Jurkat, Clone E6-1 (cell line): Measurements from ENCODE around the gene NDRG3.
"Not testable (repeated sequence)": the region's sequence is repeated elsewhere in the genome, so short reads cannot be mapped to it uniquely, and the experiment has no call there.

Experiments
- DNase-seq: peaks from one replicate; pipeline ENCODE4 v3.0.0-alpha.2; 2011; ENCODE audit warnings: low read depth, low spot score
- H3K4me3 ChIP-seq: 2 replicates; pipeline ENCODE4 v1.5.1; 2011; ENCODE audit warnings: mild to moderate bottlenecking, low read length, control low read depth, moderate library complexity

The NDRG3 gene

GRCh38 chr20:36717021-36717420, 28.9 kb downstream of the NDRG3 start:
- no peak overlapping the region for H3K4me3 ChIP-seq
- no peak for DNase-seq

GRCh38 chr20:36712775-36713174, 33.1 kb downstream of the NDRG3 start:
- no peak overlapping the region for H3K4me3 ChIP-seq
- no peak for DNase-seq

GRCh38 chr20:36709126-36709525, 36.8 kb downstream of the NDRG3 start:
- DNase-seq = no peak
- H3K4me3 ChIP-seq = no peak overlapping the region

GRCh38 chr20:36703530-36703929, 42.4 kb downstream of the NDRG3 start:
- DNase-seq = no peak
- no peak overlapping the region for H3K4me3 ChIP-seq

GRCh38 chr20:36700438-36700837, 45.5 kb downstream of the NDRG3 start:
- no peak overlapping the region for H3K4me3 ChIP-seq
- DNase-seq = no peak

GRCh38 chr20:36695467-36695866, 50.4 kb downstream of the NDRG3 start:
- DNase-seq, H3K4me3 ChIP-seq: not testable (repeated sequence)

- H3K4me3 ChIP-seq = no peak overlapping the region
- no peak for DNase-seq
Observed at GRCh38 chr20:36688630-36689029, 57.3 kb downstream of the NDRG3 start.

GRCh38 chr20:36687850-36688249, 58.0 kb downstream of the NDRG3 start:
- DNase-seq = no peak

GRCh38 chr20:36686944-36687343, 58.9 kb downstream of the NDRG3 start:
- H3K4me3 ChIP-seq = no peak overlapping the region
- DNase-seq = no peak

More at GRCh38 chr20:36687850-36688249, 58.0 kb downstream of the NDRG3 start:
- no peak overlapping the region for H3K4me3 ChIP-seq

- no peak for DNase-seq
- no peak overlapping the region for H3K4me3 ChIP-seq
Observed at GRCh38 chr20:36686504-36686903, 59.4 kb downstream of the NDRG3 start.

- DNase-seq = peak; percentile 54
- H3K4me3 ChIP-seq = no peak overlapping the region
Observed at GRCh38 chr20:36684747-36685146, 61.1 kb downstream of the NDRG3 start.

- no peak for DNase-seq
- no peak overlapping the region for H3K4me3 ChIP-seq
Observed at GRCh38 chr20:36682311-36682710, 63.6 kb downstream of the NDRG3 start.

GRCh38 chr20:36677422-36677771, 68.5 kb downstream of the NDRG3 start:
- no peak for DNase-seq
- H3K4me3 ChIP-seq = no peak overlapping the region

- DNase-seq = no peak
- H3K4me3 ChIP-seq = no peak overlapping the region
Observed at GRCh38 chr20:36676701-36677421, 69.0 kb downstream of the NDRG3 start.

- DNase-seq, H3K4me3 ChIP-seq: not testable (repeated sequence)
Observed at GRCh38 chr20:36675545-36675944, 70.3 kb downstream of the NDRG3 start.

GRCh38 chr20:36672991-36673390, 72.9 kb downstream of the NDRG3 start:
- no peak for DNase-seq
- H3K4me3 ChIP-seq = no peak overlapping the region

- no peak for DNase-seq
- no peak overlapping the region for H3K4me3 ChIP-seq
Observed at GRCh38 chr20:36670665-36671357, 75.1 kb downstream of the NDRG3 start.

GRCh38 chr20:36666181-36666740, 79.6 kb downstream of the NDRG3 start:
- no peak for DNase-seq
- no peak overlapping the region for H3K4me3 ChIP-seq

GRCh38 chr20:36663031-36663430, 82.9 kb downstream of the NDRG3 start:
- DNase-seq = no peak

GRCh38 chr20:36658300-36658699, 87.6 kb downstream of the NDRG3 start:
- H3K4me3 ChIP-seq = no peak overlapping the region; the same call in 1 of the 2 replicates
- DNase-seq = peak; percentile 87

More at GRCh38 chr20:36663031-36663430, 82.9 kb downstream of the NDRG3 start:
- H3K4me3 ChIP-seq = no peak overlapping the region
